Smooth muscle cell of the brain vasculature (primary cell): ENCODE measurements around the gene CAB39.

ENCODE experiments used
- DNase-seq: peaks from one replicate; pipeline ENCODE4 v3.0.0-alpha.2; 2012; ENCODE audit warnings: low read depth, low spot score

The CAB39 gene

DNA sequence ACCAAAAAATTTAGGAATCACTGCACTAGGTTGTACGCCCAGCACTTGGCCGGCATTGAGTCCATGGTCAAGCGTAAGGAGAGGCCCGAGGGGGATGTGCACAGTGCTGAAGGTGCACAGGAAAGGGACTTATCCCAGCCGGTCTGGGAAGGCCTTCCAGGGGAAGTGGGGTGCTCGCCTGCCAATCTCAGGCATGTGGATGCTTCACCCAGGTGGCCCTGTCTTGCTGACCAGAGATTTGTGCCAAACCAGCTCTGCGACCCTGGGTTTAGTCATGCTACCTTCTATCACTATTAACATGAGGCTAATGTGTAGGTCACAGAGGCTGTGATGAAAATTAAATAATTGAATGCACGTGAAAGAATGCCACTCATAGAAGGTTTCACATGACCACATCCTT is 150.4 kb downstream of the CAB39 start:
- DNase-seq: no peak

DNA sequence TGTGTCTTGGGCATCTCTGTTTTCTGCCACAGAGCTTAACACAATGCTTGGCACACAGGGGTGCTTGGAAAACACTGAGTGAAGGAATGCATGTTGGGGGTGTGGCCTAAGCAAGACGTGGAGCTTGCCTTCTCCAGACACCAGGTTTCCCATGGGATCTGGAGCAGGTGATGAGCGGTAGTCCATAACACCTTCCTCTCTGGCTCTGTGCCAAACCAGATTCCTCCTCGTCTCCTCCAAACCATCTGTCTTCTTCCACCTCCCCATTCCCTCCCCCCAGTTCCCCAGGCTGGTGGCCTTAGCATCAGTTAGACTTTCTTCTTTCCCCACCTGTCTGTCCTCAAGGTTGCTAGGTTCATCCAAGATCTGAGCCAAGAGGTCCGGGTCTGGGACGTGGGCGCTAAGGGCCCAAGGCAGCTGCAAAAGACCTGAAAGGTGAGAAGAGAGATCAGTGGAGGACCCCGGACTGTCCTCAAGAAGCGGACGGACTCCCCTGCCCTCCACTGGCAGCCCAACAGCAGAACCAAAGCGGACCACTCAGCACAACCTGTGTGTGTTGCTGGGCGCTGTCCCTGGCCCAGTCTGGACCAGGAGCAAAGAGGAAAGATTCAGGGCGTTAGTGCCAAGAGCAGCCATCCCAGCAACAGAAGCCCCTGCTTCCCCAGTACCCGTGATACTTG is 150.9 kb downstream of the CAB39 start:
- DNase-seq: no peak

DNA sequence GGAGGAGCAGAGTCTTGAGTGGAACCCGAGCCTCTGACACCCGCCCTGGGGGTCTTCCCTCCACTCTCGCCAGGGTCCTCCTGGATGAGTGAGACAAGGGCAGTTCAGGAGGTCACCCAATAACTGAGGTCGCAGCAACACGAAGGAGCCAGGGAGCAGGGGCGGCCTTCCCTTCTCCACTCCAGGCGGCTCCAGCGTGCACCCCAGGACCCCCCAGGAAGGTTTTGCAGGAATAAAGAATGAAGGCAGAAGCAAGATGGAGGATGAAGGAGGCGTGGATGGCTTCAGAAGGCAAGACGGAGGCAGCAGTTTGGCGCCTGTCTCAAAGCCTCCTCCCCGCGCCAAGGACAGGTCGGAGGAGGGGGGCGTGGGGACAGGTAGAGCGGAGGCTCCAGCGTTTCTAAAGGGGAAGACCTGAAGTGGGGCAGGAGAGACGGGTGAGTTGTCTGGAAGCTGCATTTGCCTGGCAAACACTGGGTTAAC is 151.5 kb downstream of the CAB39 start:
- DNase-seq: no peak

DNA sequence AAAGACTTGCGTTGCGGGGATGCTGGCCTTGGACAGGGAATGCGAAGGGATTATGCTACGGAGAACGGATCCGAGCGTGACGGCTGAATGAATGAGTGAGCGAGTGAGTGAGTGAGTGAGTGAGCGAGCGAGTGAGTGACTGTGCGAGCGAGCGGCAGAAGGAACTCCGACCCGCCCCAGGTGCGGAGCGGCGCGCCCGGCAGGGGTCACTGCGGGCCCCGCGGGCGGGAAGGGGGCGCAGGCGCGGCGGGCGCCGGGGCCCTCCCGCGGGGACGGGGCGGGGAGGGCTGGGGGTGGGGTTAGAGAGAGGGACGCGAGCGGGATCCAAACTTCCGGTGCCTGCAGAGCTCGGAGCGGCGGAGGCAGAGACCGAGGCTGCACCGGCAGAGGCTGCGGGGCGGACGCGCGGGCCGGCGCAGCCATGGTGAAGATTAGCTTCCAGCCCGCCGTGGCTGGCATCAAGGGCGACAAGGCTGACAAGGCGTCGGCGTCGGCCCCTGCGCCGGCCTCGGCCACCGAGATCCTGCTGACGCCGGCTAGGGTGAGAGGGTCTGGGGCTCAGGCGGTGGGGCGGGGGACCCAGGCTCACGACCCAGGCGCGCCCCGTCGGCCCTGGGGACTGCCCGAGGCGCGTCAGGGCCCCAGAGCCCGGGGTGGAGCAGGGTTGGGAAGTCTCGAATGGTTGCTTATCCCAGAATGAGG is 152.1 kb downstream of the CAB39 start, which contains the start of gene ITM2C:
ITM2C (plus strand) TSS at position 338 of the 702 bp plus-strand sequence; CDS start at position 422, 84 bp downstream.
- no peak for DNase-seq

DNA sequence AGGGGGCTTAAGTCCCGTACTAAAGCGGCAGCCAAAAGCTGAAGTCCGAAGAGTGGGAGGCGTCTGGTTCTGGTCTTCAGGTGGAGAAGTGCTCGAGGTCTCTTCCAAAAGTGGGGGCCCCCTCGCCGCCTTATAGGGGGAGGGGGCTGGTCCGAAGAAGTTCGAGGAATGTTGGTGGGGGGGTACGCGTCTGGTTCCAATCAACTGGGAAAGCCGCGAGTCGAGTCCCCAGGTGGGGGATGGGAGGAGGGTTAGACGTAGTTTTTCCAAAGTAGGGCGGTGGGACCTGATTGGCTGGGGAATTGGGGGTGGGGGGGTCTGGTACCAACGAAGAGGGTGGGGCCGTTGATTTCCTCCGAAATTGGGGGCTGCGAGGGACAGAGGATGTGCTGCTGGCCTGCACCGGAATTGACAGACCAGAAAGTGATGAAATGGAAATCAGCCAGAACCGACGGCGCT is 152.7 kb downstream of the CAB39 start:
- DNase-seq: no peak

DNA sequence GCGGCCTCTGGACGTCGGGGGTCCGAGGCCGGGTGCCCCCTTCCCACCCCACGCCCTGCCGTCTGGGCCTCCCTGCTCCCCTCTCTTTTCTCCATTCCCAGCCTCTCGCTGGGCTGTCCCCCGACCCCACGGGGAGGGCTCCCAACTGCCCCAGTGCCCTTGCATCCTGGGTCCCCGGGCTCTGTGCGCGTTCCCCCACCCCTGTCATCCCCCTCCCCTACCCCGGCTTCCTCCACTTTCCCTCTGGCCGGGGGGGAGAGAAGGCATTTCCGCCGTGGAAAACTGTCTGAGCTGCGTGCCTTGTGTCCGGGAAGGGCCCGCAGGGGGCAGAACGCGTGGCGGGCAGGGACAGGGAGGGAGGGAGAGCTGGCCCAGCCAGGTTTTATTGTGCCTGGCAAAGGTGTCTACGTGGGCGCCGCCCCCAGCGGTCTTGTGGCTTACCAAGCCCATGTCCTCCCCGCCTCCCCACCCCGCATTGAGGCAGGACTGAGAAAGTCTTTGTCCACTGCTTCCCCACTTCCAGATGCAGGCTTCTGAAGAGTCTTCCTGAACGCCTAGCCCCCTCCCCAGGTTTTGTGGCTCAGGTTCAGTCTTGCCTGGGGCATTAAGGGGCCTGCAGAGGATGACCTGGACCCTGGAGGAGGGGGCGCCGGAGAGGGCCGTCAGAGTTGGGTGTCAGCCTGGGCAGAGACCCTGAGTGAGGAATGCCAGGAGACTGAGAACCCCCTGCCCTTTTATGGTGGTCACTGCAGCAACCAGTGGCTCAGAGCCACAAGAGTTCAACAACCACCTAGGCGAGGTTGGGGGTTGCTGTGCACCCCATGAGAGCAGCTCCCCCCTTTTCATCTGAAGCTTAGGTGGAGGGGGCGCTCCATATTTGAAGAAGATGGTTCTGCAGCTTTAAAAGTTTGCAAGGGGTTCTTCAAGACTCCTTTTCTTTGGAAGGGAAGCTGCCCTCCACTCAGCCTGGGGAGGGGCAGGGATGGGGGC is 153.4 kb downstream of the CAB39 start:
- no peak for DNase-seq

DNA sequence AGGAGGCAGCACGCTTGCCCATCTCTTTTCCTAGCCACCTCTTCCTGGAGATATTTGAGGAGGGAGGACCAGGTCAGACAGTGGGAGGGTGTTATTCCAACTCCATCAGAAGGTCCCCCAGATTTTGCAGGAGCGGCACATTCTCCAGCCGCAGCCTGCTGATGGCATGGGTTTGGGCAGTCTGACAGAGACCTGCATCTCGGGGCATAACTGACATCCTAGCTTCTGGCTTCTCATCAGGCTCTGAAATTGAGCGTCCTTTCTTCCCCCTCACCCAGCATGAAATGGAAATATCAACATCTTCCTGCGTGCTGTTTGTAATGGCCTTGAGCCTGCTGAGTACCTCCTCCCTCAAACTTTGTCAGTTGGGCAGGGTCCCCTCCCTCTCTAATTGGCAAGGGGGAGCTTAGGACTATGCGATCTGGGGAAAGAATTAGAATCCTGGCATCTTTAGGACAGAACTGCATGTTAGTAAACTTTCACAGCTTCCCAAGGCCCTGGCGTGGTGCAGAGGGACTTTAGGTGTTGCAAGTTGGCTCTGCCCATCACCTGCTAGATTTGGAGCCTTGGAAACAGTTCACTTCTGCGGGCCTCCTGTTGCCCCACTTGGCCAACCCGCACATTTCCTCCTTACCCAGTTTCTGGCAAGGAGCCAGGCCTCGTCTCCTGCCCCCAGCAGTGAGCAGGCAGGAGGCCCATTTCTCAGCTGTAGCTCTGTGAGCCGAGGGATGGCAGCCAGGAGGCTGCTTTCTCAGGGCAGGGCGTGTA is 154.3 kb downstream of the CAB39 start:
- no peak for DNase-seq

DNA sequence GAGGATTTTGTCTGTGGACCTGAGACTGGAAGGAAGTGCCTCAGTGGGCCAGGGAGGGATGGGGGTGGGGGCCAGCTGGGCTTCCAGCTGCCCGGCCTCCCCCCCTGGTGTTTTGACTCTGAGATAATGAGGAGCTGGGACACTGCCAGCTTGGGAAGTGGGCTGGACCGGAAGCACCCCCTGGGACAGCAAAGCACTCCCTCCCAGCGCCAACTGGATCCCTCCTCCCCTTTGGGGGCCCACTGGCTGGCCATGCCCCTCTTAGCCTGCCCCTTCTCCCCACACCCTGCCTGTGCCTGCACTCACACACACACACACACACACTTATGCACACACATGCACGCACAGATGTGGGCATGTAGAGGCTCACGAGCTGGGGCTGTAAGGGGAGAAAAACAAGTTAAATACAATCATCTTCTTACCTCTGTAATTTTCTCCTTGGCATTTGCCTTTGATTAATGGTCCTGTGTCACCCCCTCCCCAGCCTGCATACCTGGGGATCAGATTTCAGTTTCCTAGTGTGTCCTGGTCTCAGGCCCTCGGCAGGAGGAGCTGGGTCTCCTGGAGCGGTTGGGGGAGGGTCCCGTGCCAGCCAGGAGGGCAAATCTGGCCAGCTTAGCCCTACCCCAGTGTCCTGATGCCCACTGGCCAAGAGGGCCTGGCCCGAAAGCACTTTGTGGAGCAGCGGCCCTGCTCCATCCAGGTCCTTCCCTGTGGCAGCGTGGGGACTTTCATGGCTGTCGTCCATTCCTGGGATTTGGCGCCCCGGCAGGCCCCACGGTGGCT is 155.7 kb downstream of the CAB39 start:
- no peak for DNase-seq

DNA sequence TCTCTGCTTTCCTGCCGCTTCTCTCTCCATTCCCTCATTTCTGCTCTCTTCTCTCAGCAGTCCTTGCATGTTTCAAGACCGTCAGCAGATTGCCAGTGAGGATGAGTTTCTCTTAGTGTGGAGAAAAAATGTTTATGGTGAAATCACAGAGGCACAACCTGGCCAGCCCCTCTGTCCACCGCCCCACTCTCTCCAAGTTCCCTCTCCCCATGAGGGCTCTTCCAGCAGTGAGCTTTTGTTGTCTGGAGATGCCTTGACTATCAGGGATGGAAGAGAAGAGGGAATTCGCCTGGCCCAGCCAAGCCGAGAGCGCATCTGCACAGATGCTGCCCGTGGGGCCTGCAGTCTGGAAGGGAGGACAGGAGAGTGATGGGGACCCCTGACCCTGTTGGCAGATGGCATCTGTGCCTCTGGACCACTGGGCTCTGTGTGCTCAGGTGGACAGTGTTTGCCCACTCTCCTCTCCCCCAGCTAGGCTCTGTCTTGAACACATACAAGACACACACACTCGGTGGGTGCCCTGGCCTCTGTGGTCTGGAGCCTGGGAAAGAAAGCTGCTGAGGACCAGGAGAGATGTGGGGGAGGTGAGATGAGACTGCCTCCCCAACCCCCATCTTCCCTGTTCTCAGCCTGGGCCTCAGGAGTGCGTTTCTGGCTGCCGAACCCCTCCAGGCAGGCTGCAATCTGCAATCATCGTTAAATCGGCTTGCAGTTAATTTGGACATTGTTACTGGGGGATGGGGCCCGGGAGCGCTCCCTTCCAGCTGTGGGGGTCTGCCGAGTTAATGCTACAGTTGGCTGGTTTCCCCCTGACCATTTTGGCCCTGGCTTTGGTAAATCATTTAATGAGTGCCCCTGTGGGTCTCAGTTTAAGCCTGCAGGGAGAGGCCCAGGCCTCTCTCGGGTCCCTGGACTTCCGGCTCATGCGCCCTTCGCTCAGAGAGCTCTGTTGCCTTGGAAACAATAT is 156.6 kb downstream of the CAB39 start:
- no peak for DNase-seq

DNA sequence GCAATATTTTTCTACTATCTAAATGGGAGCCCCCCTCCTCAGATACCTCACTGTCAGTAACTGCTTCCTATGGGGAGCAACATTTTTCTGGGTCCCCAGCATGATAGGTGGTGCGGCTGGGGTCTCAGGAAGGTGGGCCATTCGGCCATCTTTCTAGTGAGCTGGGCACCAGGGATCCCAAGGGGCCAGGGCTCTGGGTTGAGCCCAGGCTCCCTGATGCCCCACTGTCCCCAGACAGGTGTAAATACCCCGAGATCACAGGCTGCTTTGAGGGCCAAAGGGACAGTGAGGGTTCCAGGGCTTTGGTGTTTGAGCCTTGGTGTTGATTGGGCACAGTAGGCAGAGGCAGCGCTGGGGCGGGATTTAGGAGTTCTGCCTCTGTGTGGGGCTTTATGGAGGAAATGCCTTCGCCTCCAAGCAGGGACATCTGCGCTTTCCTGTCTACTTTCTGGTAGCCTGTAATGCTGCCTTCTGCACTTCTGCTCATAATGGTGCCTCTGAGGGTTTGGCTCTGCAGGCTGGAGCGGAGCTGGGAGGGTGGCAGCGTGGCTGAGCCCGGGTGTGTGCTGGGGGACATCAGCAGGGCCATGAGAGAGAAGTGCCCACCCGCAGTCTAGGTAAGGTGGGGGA is 157.4 kb downstream of the CAB39 start:
- DNase-seq: no peak
